GM18951 (cell line): ENCODE measurements around the gene UTS2.

Experiments
- POLR2A ChIP-seq: IDR thresholded peaks from 4 replicates; pipeline ENCODE4 v1.6.1; 2011; ENCODE audit warnings: mild to moderate bottlenecking; ENCODE audit not compliant: insufficient read length, insufficient read depth; ENCODE audit errors: extremely low read depth
- in situ Hi-C: fragments of 300-500 bp; cut with MboI; formaldehyde crosslinking; loops from one replicate; pipeline ENCODE4 v1.12.0; 2022; ENCODE audit warnings: low sequenced_read_pairs, mixed read lengths, inconsistent platforms; ENCODE audit not compliant: unreplicated experiment

UTS2 gene

GRCh38 chr1:7856345-7856744 lies 3.5 kb upstream of the UTS2 start:
- no peak for TF ChIP-seq POLR2A
- in situ Hi-C loops, result no loop called here

- no peak for TF ChIP-seq POLR2A
- in situ Hi-C loops, result no loop called here
These were observed 790 bp upstream of the UTS2 start for GRCh38 chr1:7853684-7854026.

GRCh38 chr1:7850786-7851185 lies 2.1 kb downstream of the UTS2 start:
- no peak for TF ChIP-seq POLR2A
- in situ Hi-C loops, result no loop called here

GRCh38 chr1:7847599-7847998 lies 5.3 kb downstream of the UTS2 start:
- no peak for TF ChIP-seq POLR2A
- in situ Hi-C loops, result no loop called here

GRCh38 chr1:7846656-7847055 lies 6.2 kb downstream of the UTS2 start:
- TF ChIP-seq POLR2A, result no peak
- in situ Hi-C loops, result no loop called here

- no peak for TF ChIP-seq POLR2A
These were observed 7.1 kb downstream of the UTS2 start for GRCh38 chr1:7845761-7846160.

GRCh38 chr1:7842517-7842916 lies 10.3 kb downstream of the UTS2 start:
- in situ Hi-C loops, result no loop called here

More at GRCh38 chr1:7845761-7846160, 7.1 kb downstream of the UTS2 start:
- in situ Hi-C loops, result no loop called here

GRCh38 chr1:7839526-7839925 lies 13.3 kb downstream of the UTS2 start:
- in situ Hi-C loops, result no loop called here

More at GRCh38 chr1:7842517-7842916, 10.3 kb downstream of the UTS2 start:
- TF ChIP-seq POLR2A, result no peak

GRCh38 chr1:7838714-7839113 lies 14.2 kb downstream of the UTS2 start:
- in situ Hi-C loops, result no loop called here
- TF ChIP-seq POLR2A, result no peak

More at GRCh38 chr1:7839526-7839925, 13.3 kb downstream of the UTS2 start:
- TF ChIP-seq POLR2A, result no peak

- no peak for TF ChIP-seq POLR2A
- in situ Hi-C loops, result no loop called here
These were observed 19.8 kb downstream of the UTS2 start for GRCh38 chr1:7833035-7833434.

- no peak for TF ChIP-seq POLR2A
- in situ Hi-C loops, result no loop called here
These were observed 21.4 kb downstream of the UTS2 start for GRCh38 chr1:7831458-7831857.

GRCh38 chr1:7827126-7827955 lies 25.5 kb downstream of the UTS2 start:
- in situ Hi-C loops, result no loop called here
- TF ChIP-seq POLR2A, result peak; percentile 63

- in situ Hi-C loops, result no loop called here
- TF ChIP-seq POLR2A, result no peak
These were observed 26.5 kb downstream of the UTS2 start for GRCh38 chr1:7826363-7826762.

- TF ChIP-seq POLR2A, result no peak
- in situ Hi-C loops, result no loop called here
These were observed 28.2 kb downstream of the UTS2 start for GRCh38 chr1:7824701-7825100.
